A549 (cell line): ENCODE data around the gene DLGAP1.

ENCODE experiments used
- NR3C1 ChIP-seq: fragments of >200 bp; sonication (Bioruptor Twin); formaldehyde crosslinking; IDR thresholded peaks from 3 replicates; pipeline ENCODE4 v1.6.1; 2017
- TF ChIP-seq, protein P1 (sequence below): IDR thresholded peaks from 2 replicates; pipeline ENCODE4 v1.6.1; 2012

DNA sequence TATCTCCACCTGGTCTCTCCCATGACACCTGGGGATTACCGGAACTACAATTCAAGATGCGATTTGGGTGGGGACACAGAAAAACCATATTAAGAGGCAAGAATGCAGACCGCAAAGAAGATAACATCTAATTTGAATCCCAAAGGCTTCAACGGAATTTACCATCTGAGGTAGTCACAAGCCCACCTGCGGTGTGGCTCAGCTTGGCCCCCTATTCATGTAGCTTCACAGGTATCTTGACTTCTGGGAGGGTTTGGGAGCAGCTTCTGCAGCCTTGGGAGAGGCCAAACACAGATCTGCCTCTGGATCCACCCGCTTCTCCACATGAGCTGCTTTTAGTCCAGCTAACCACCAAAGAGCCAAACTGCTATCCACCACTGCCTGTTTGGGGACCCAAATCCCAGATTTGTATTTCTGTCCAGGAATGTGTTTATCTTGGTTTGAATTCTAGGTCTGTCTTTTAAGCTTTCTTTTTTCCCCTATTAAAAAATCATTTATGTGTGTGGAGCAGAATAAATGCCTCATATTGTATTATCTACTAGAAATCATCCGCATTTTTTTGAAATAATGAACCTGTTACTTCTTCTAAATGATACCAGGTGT, 247.6 kb downstream of the DLGAP1 start:
- TF ChIP-seq, protein P1, sequence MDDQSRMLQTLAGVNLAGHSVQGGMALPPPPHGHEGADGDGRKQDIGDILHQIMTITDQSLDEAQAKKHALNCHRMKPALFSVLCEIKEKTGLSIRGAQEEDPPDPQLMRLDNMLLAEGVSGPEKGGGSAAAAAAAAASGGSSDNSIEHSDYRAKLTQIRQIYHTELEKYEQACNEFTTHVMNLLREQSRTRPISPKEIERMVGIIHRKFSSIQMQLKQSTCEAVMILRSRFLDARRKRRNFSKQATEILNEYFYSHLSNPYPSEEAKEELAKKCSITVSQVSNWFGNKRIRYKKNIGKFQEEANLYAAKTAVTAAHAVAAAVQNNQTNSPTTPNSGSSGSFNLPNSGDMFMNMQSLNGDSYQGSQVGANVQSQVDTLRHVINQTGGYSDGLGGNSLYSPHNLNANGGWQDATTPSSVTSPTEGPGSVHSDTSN: no peak
- TF ChIP-seq NR3C1: no peak
